ENCODE results near the gene TNNI2.
A peak's percentile ranks its signal among the peaks of the same experiment; 100 is the strongest.
"Not testable (repeated sequence)": the region's sequence is repeated elsewhere in the genome, so short reads cannot be mapped to it uniquely, and the experiment has no call there.

Gene TNNI2

GRCh38 chr11:1875851-1876301 lies 37.1 kb downstream of the TNNI2 start:
- DNase-seq: not testable (repeated sequence)

- no peak for DNase-seq
Observed at GRCh38 chr11:1876361-1877063, 37.7 kb downstream of the TNNI2 start.

- no peak for DNase-seq
Observed at GRCh38 chr11:1877211-1878136, 38.7 kb downstream of the TNNI2 start.

GRCh38 chr11:1878137-1879031 lies 39.6 kb downstream of the TNNI2 start:
- no peak for DNase-seq

GRCh38 chr11:1879342-1879940 lies 40.7 kb downstream of the TNNI2 start:
- no peak for DNase-seq

GRCh38 chr11:1879941-1880720 lies 41.4 kb downstream of the TNNI2 start:
- no peak for DNase-seq

- no peak for DNase-seq
Observed at GRCh38 chr11:1880746-1881441, 42.1 kb downstream of the TNNI2 start.

GRCh38 chr11:1881442-1882264 lies 42.9 kb downstream of the TNNI2 start:
- no peak for DNase-seq

GRCh38 chr11:1882265-1883238 lies 43.8 kb downstream of the TNNI2 start:
- DNase-seq: peak; percentile 68

GRCh38 chr11:1883346-1884302 lies 44.8 kb downstream of the TNNI2 start:
- no peak for DNase-seq

- DNase-seq: no peak
Observed at GRCh38 chr11:1884303-1884700, 45.5 kb downstream of the TNNI2 start.

- DNase-seq: not testable (repeated sequence)
Observed at GRCh38 chr11:1886551-1886950, 47.8 kb downstream of the TNNI2 start.

- DNase-seq: no peak
Observed at GRCh38 chr11:1887451-1888346, 48.9 kb downstream of the TNNI2 start.

- no peak for DNase-seq
Observed at GRCh38 chr11:1888347-1888753, 49.6 kb downstream of the TNNI2 start.

GRCh38 chr11:1888811-1889210 lies 50.0 kb downstream of the TNNI2 start:
- DNase-seq: no peak

GRCh38 chr11:1889224-1889930 lies 50.6 kb downstream of the TNNI2 start:
- peak; percentile 63 for DNase-seq
